Activated CD4-positive, alpha-beta T cell treated with anti-CD3 and anti-CD28 coated beads for 4 hours (primary cell): ENCODE results near the gene GGCX.
"Not testable (repeated sequence)": the region's sequence is repeated elsewhere in the genome, so short reads cannot be mapped to it uniquely, and the experiment has no call there.

Source experiments
- DNase-seq, 2 donors: peaks; one replicate each; pipeline ENCODE4 v3.0.0-alpha.2; 2020

Gene GGCX

DNA sequence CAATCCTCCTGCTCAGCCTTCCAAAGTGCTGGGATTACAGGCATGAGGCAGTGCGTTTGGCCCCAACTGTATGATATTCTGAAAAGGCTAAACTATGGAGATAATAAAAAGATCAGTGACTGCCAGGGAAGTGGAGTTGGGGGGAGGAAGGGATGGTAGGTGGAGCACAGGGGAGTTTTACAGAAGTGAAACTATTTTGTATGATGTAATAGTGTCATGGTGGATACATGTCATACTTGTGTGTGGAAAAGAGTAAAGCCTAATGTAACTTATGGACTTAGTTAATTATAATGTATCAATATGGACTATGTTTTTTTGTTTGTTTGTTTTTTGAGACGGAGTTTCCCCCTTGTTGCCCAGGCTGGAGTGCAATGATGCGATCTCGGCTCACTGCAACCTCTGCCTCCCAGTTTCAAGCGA lies 2.9 kb upstream of the GGCX start:
- no peak for DNase-seq

DNA sequence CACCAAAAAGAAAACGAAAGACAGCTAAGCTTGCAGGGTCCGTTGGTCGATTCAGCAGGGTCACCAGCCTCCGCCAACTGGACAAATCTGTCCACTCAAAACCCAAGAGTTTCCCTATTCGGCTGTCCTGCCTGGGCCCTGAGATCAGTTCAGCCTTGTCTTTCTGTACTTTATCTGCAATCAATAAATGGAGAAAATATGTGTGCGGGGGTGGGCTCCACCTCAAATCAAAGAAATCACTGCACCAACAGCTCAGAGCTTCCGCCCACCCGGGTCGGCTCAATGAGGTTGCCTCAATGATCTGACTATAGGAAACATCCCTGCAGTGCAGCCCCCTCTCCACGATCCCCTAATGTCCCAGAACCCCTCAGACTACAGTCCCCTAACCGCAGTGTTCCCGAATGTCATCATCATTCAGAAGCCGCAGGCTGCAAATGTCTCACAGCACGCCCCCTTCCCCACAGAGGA lies 447 bp downstream of the GGCX start:
- DNase-seq, result peak in 1 of 2 donors; percentile 38

GRCh38 chr2:85560403-85560726 lies 928 bp downstream of the GGCX start:
- not testable (repeated sequence) for DNase-seq

GRCh38 chr2:85558160-85558559 lies 3.1 kb downstream of the GGCX start:
- DNase-seq, result no peak

DNA sequence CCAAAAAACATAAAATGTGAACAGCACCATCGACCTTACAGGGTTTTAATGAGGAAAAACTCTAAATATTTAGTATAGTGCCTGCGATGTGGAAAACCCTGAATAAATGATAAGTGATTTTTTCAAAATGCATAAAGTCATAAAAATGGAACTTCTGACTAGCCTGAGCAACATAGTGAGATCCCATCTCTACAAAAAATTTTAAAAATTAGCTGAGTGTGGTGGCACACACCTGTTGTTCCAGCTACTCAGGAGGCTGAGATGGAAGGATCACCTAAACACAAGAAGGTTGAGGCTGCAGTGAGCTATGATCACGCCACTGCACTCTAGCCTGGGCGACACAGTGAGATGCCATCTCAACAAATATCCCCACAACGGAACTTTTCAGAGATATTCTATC lies 4.2 kb downstream of the GGCX start:
- no peak for DNase-seq

DNA sequence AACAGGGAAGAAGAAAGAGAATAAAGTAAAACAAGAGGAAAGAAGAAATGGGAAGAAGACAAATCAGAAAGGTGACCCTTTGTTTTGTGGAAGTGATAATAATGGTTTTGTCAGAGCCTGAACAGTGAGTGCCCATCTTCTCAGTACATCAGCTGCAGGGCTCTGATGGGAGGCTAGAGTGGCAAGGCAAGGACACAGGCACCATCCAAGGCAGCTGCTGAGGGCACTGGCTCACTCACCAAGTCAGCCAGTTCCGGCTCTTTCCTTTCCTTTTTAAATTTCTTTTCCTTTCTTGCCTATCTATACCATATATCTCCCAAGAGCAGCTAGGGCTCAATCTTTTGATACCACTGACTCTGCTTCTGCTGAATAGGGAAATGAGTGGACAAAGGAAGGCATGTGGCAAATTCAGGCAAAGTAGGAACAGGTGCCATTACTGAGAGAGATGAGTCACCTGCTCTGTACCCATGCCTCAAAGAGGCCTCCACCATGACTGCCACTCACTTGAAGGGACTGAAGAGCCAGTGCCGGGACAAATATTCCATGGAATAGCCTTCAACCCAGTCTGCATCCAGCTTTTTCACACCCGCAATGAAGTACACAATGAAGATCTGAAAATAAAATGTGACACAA lies 6.2 kb downstream of the GGCX start:
- no peak for DNase-seq

DNA sequence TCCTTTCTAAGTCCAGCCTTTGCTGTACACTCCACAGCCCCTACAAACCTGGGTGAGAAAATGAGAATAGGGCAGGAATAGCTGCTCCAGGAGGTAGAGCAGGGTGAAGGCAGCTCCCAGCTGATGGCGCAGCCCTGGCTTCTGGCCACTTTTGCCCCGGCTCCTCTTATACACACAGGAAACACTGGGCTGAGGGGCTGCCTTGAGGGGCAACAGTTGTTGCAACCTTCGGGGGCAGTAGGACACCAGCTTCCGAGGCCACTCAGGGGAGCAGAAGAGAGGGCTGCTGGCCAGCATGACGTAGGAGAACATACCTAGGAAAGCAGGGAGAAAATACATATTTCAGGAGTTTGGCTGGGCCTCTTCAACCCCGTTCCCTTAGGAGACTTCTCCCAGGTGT lies 8.1 kb downstream of the GGCX start:
- no peak for DNase-seq

DNA sequence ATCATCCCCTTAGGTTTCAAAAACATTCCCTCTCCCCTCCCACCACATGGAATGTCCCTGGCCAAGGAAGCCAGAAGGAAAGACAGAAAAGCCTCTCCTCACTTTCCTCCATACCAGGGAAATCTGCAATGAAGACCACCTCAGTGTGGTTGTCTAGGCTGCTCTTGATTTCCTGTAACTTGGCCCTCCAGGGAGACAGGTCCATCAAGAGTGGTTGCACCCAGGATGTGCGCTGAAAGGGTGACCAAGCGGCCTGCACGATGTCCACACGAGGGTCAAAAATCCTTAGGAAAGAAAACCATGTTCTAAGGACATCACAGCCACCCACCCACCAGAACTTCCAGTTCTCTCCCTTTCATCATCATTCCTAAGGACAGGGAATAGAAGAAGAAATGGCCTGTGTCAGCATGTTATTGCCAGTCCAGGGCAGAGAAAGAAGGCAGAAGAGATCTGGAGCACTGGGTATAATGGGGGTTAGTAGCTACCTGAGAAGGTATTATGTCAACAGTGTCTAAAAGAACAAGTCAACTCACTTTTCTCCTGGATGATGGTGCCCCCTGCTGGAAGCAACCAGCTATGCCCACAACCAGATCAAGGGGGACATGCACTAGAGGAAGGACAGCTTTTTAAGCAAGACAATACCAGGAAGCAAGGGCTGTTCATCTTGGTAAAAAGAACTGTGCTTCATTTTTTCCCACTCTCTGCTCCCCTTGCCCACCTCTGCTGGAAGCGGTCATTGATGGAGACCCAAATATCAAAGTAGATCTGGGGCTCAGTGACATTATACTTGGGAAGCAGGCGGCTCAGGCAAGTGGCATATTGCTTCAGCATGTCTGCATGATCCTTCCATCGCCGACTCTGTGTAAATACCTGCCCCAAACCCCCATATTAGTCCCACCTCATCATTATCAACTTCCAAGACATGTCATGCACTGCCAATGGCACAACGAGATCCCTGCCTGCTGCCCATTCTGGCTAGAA lies 9.3 kb downstream of the GGCX start:
- peak; percentile 81 to 93 for DNase-seq

GRCh38 chr2:85550486-85550885 lies 10.8 kb downstream of the GGCX start:
- DNase-seq, result no peak

- no peak for DNase-seq
Observed at GRCh38 chr2:85549826-85550225, 11.5 kb downstream of the GGCX start.

DNA sequence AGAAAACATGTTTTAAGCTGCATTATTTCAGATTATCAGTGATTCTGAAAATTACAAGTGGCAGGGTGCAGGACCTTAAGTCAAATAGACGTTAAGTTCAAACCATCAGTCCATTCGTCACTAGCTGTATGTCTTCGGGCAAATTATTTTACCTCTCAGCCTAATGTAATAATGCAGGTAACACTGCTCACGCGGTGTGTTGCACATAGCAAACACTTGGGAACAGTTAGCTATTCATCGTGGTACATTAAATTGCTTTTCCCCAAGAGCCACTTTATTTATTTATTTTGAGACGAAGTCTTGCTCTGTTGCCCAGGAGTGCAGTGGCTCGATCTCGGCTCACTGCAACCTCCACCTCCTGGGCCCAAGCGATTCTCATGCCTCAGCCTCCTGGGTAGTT lies 12.2 kb downstream of the GGCX start:
- DNase-seq, result no peak

DNA sequence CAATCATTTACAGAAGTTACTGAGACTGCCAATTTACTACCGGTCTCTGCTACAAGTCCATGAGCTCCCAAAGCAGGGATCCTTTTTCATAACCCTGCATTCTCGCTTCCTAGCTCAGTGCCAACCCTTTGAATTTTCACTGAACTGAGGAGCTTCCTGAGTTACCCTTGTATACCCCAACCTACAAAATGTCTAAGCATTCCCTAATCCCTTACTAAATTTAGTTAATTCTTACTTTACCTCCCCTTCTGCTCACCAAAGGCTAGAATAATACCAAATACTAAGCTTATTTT lies 12.7 kb downstream of the GGCX start:
- no peak for DNase-seq

GRCh38 chr2:85547859-85548607 lies 13.3 kb downstream of the GGCX start:
- DNase-seq, result no peak

DNA sequence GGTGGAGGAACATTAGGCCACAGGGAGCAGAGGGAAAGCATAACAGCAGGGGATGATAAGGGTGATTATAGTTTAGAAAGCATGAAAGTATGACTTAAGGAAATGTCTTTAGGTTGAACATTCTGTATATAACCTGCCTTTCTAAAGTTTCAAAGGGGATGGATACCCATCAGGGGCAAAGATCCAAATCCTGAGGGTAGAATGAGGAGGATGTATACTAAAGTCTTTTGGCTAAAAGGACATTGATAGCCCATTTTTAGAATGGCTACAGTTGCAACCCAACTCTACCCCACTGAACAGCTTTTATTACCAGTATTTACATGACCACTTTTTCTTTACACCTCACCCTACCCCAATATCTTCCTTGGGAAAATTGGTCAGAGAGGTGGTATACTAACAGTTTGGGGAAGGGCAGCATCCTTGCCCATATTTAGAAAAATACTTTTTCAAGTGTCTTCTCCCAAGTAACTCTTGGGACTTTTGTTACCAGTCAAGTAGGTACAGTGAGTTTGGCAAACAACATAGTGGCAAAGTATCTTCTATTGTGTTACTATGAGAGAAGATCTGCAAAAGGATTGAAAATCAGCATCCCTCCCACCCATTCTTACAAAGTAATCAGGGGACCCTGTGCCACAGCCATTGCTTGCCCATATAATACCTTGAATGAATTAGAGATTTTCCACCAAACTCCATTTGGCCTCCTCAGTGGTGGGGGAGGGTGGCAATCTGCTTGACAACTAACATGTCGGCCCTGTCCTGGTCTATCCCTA lies 14.0 kb downstream of the GGCX start:
- DNase-seq, result no peak

DNA sequence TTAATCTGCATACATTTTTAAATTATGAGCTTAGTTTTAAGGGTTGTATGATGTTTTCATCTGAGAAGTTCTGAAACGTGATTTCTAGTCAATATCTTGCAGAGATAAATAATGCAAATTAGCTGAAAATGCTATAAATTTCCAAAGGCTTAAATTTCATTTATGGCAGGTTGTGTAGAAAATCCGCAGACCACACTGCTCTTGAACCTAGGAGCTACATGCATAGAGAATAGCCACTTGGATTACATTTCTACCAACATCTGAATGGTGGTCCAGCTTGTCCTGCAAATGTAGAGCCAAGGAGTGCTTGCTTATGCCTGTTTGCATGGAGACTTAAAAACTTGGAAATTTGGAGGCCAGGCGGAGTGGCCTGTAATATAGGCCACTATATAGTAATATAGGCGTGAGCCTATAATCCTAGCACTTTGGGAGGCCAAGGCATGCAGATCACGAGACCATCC lies 15.5 kb downstream of the GGCX start:
- no peak for DNase-seq

GRCh38 chr2:85544915-85545779 lies 16.1 kb downstream of the GGCX start:
- DNase-seq, result not testable (repeated sequence)

- DNase-seq, result not testable (repeated sequence)
Observed at GRCh38 chr2:85544254-85544691, 17.0 kb downstream of the GGCX start.

DNA sequence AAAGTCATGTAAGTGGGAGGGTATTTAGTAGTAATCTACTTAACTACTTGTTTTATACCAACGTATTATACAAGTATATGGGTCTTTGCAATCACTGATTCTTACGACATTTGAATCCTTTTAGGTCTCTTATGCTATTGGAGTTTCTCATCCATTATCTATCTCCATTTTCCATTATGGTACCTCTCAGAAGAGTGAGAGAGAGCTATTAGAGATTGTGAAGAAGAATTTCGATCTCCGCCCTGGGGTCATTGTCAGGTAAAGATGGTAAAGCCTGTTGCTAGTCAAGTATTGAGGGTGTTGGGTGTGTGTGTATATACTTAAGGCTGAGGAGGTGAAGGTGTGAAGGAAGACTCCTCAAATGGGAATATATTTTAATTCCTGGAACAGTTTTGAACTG lies 18.5 kb downstream of the GGCX start:
- no peak for DNase-seq

DNA sequence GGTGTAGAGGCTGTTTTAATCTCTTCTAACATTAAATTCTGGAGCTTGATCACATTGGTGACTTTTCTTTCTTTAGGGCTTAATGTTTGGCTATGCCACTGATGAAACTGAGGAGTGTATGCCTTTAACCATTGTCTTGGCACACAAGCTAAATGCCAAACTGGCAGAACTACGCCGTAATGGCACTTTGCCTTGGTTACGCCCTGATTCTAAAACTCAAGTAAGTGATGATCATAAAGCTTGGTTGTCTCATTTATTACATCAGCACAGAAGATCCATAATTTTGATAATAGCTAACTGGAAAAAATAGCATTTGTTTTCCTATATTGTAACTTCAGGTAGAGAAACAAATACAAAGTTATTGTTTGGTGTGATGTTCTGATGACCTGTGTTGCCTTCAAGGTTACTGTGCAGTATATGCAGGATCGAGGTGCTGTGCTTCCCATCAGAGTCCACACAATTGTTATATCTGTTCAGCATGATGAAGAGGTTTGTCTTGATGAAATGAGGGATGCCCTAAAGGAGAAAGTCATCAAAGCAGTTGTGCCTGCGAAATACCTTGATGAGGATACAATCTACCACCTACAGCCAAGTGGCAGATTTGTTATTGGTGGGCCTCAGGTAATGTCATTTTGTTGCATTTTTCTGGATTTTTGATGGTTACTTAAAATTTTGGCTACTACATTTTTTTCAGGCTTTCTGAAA lies 19.4 kb downstream of the GGCX start:
- DNase-seq, result no peak

- no peak for DNase-seq
Observed at GRCh38 chr2:85541262-85541661, 20.0 kb downstream of the GGCX start.

GRCh38 chr2:85540133-85540648 lies 21.1 kb downstream of the GGCX start:
- no peak for DNase-seq
